ENCODE data around the gene GFPT2.
"Not testable (repeated sequence)": the region's sequence is repeated elsewhere in the genome, so short reads cannot be mapped to it uniquely, and the experiment has no call there.

Gene GFPT2

GRCh38 chr5:180303226-180304015, 49.7 kb downstream of the GFPT2 start:
- no peak for DNase-seq

- DNase-seq, result no peak
Observed at GRCh38 chr5:180302256-180302655, 50.9 kb downstream of the GFPT2 start.

DNA sequence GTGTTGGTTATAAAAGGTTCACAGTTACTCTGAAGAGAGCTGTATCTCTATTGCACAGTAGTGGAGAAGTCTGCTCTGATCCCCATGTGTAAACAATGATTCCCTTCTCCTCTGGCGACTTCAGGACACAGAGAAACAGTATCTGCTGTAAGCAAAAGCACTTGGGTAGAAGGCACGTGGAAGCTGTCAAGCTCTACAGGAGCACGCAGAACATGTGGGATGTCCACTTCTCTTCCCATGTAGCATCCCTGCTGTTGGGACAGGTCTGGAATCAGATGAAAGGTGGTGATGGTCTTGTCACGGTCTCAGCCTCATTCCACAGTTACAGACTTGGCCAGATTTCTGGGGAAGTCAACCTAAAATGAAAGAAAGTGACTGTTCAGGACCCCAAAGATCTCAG, 51.9 kb downstream of the GFPT2 start:
- DNase-seq, result no peak

- DNase-seq, result no peak
Observed at GRCh38 chr5:180299526-180299925, 53.6 kb downstream of the GFPT2 start.

GRCh38 chr5:180299014-180299413, 54.1 kb downstream of the GFPT2 start:
- DNase-seq, result not testable (repeated sequence)

DNA sequence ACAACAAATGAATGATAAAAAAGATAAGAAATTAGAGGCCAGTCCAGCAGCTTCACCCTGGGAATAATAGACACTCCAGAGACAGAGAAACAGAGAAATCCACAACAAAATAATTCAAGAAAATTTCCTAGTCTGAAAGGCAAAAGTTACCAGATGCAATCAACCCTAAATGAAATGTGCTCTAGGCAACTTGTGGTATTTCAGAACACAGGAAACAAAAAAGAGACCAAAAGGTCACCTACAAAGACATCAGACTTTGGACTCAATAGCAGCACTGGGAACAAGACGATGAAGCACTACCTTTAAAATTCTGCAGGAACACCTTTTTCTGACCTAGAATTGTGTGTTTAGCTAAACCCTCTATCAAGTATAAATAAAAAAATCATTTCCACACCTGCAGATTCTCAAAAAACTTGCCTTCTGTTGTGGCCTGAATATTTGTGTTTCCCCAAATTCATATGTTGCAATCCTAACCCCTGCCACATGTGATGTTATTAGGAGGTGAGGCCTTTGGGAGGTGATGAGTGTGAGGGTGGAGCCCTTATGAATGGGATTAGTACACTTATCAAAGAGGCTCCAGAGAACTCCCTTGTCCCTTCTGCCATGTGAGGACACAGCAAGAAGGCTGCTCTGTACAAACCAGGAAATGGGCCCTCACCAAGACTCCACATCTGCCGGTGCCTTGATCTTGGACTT, 55.4 kb downstream of the GFPT2 start:
- no peak for DNase-seq

GRCh38 chr5:180296771-180297170, 56.4 kb downstream of the GFPT2 start:
- DNase-seq, result no peak

DNA sequence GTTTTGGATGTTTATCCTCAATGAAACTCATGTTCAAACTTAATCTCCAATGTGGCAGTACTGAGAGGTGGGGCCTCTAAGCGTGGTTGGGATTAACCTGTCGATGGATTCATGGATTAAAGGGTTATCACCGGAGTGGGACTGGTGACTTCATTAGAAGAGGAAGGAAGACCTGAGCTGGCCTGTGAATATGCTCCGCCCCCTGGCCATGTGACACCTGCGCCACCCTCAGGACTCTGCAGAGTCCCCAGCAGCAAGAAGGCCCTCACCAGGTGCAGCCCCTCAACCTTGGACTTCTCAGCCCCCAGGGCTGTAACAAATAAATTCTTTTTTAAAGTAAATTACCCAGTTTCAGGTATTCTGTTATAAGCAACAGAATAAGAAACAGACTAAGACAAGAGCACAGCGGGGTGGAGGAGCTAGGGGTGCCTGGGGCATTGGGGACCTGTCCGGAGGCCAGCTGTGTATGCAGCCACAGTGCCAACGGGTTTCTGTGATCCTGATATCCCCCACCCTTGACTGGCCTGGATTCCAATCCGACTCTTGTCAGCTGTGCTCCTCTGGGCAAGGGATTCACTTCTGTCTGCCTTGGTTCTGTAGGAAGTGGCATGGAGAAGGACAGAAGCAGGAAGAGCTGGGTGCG, 58.1 kb downstream of the GFPT2 start:
- DNase-seq, result no peak

GRCh38 chr5:180294411-180294810, 58.7 kb downstream of the GFPT2 start:
- DNase-seq, result no peak

DNA sequence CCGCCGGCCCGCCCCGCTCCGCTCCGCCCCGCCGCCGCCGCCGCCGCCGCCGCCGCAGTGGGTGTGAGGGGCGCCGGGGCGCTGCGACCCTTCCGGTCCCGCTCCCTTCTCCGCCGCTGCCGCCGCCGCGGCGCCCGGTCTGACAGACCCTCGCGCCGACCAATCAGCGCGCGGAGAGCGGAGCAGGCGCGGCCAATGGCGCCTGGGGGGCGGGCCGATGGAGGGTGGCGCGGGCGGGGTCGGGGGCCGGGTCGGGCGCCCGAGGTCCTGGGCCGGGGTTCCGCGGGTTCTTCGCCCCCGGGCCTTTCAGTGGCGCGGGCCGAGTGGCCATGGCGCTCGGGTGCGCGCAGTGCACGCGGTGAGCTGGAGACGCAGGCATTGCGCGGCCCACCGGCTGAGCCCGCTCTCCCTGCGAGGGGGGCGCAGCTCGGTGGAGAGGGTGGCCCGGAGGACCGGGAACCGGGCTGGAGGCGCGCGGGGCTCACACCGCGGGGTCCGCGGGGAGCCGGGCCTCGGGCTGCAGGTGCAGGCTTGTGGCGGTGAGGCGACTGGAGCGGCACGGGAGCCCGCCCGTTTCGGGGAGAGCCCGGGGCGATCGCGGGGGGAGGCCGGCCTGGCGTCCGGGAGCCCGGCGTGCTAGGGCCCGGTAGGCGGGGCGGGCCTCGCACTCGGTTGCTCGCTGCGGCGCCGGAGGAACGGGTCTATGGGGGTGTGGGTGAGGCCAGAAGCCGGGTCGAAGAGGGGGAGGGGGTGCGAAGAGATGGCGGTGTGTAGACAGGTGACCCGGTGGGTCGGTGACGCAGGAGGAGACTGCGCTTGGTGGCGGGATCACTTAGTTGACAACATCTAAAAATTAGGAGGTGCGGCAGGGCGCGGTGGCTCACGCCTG, 60.9 kb downstream of the GFPT2 start, which contains the start of gene MAPK9:
MAPK9 (minus strand) TSS at position 141 of the 889 bp plus-strand sequence. CDS start 11,522 bp downstream, outside the sequence.
- DNase-seq, result peak; percentile 78

- DNase-seq, result no peak
Observed at GRCh38 chr5:180291234-180291940, 61.7 kb downstream of the GFPT2 start.

- no peak for DNase-seq
Observed at GRCh38 chr5:180290568-180291233, 62.4 kb downstream of the GFPT2 start.

DNA sequence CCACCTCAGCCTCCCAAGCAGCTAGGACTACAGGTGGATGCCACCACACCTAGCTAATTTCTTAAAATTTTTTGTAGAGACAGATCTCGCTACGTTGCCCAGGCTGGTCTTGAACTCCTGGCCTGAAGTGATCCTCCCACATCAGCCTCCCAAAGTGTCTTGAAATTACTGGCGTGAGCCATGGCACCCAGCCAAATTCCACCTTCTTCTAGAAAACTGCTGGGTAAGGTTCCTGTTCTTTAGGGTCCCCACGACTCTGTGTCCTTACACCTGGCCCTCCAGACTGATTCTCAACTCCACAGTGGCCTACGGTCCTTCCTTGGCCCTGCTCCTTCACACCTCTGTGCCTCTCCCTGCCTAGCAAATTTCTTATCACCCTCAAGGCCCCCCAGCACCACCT, 63.2 kb downstream of the GFPT2 start:
- no peak for DNase-seq

- DNase-seq, result no peak
Observed at GRCh38 chr5:180289433-180289832, 63.7 kb downstream of the GFPT2 start.

- DNase-seq, result no peak
Observed at GRCh38 chr5:180287868-180288267, 65.3 kb downstream of the GFPT2 start.

DNA sequence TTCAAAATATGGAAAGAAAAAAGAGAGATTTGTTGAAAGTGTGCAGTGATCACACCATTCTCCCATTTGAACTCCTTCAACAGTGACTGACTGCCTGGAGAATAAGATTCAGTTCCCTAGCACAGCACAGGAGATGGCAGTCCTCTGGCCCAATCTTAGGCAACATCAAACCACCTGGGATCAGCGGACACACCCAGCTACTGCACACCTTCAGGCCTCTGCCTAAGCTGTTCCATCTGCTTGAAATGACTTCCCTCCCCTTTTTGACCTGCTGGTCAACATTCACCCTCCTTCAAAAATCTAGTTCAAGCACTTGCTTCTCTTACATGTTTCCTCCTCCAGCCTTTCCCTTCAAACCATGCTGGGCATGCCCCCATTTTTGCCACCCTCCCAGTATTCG, 65.7 kb downstream of the GFPT2 start:
- no peak for DNase-seq

DNA sequence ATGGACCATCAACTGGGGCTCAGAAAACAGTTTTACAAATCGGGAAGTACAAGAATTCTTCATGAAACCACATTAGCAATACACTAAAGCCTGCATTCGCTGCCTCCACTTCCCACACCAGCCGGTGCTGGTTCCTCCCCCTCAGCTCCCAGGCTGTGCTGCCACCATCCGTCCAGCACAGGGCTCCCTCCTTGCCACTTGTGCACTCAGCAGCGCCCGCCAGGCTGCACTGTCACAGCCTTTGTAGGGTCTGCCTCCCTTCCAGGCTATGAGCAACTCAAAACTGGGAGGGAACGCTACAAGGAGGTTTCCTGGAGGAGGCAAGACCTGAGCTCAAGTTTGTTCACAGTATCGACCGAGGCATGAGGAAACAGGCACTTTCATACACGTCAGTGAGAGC, 69.0 kb downstream of the GFPT2 start:
- no peak for DNase-seq

DNA sequence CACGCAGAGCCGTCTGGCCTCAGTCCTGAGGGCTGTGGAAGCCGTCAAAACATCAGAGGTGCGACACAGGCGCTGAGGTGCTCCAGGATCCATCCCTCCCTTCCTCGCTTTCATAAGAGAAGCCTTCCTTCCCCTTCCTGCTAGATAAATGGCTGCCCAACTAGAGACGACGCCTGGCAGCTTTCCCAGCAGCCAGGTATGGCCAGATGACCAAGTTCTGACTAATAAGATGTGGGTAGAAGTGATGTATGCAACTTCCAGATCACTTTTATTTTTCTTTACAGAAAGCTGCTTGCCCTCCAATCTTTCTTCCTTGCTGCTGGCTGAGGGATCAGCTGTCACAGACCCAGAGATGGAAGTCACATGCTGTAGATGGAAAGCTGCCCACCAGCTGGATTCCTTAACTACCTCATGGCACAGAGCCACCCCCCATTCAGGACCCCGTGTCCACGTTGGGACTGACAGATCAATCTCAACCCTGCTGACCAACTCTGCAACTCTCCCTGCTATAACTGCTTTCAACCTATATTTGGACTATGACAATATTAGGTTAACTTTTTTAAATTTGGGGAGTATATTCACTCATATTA, 70.0 kb downstream of the GFPT2 start:
- DNase-seq, result no peak

- DNase-seq, result no peak
Observed at GRCh38 chr5:180282281-180282680, 70.9 kb downstream of the GFPT2 start.

DNA sequence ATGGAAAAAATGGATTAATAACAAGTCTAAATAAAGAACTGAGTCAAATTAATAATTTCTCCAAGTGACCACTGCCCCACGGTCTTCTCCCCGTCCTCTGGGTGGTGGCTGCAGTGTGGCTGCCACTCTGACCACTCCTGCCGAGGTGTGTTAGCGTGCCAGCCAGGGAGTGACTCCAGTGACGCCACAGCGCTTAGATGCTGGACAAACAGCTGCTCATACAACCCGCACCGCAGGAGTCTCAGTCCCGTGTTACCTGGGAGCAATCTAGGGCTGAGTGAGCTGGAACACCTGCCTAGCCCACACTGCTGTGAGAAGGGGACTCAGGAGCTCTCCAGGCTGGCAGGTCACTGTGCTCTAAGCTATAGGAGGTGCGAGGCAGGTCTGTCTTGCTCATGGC, 71.4 kb downstream of the GFPT2 start:
- no peak for DNase-seq

GRCh38 chr5:180274695-180275094, 78.4 kb downstream of the GFPT2 start:
- DNase-seq, result no peak

Data from CD4-positive, alpha-beta T cell treated with Interleukin-4 for 4 hours (primary cell).